Heart right ventricle (tissue), 16 donors: Measurements from ENCODE around the gene MVB12B. TPM values are rescaled to one million over a fixed set of nuclear protein-coding genes. Genes with fewer than 3 reads are reported as not detected.

Source experiments
- ATAC-seq, 8 donors: fragments of 200-7000 bp; cut with Tn5 transposase; one replicate each; pipeline ENCODE4 v1.9.1; 2020; ENCODE audit warnings: mild to moderate bottlenecking in 8 of 8, moderate library complexity in 8 of 8, moderate number of reproducible peaks in 1 of 8
- DNase-seq, 2 donors: peaks; one replicate each; pipeline ENCODE4 v3.0.0-alpha.2; 2020
- H3K27ac ChIP-seq, 10 donors: fragments of 200-600 bp; sonication (generic) in 2 of 10; one replicate each; pipeline versions ENCODE4 v1.5.0 to v1.8.0; 2020 to 2022; ENCODE audit warnings: mild to moderate bottlenecking in 3 of 10
- H3K27me3 ChIP-seq, 7 donors: fragments of 200-600 bp; one replicate each; pipeline ENCODE4 v1.8.0; 2021 to 2022; ENCODE audit warnings: mild to moderate bottlenecking in 2 of 7
- H3K36me3 ChIP-seq, 9 donors: fragments of 200-600 bp; sonication (generic) in 1 of 9; one replicate each; pipeline versions ENCODE4 v1.5.0 to v1.8.0; 2020 to 2022; ENCODE audit warnings: mild to moderate bottlenecking in 2 of 9
- H3K4me1 ChIP-seq, 9 donors: fragments of 200-600 bp; sonication (generic) in 1 of 9; one replicate each; pipeline versions ENCODE4 v1.5.0 to v1.8.0; 2020 to 2022; ENCODE audit warnings: mild to moderate bottlenecking in 4 of 9
- H3K4me3 ChIP-seq, 10 donors: fragments of 200-600 bp; sonication (generic) in 2 of 10; one replicate each; pipeline versions ENCODE4 v1.5.0 to v1.8.0; 2020 to 2022; ENCODE audit warnings: mild to moderate bottlenecking in 7 of 10, moderate library complexity in 2 of 10
- H3K9me3 ChIP-seq, 11 donors: fragments of 200-600 bp in 10 of 11; sonication (generic) in 2 of 11; one replicate each; pipeline versions ENCODE4 v1.5.0 to v1.8.0; 2013 to 2022; ENCODE audit warnings: mild to moderate bottlenecking in 2 of 11, control low read depth in 1 of 11, moderate library complexity in 1 of 11
- WGBS, 2 donors: extraction: QIAGEN DNeasy Blood & Tissue Kit; methylation state at CpG; one replicate each; pipeline ENCODE4 v1.1.7; 2013; ENCODE audit warnings: inconsistent platforms in 1 of 2; 5-methylcytosine and 5-hydroxymethylcytosine counted together
- intact Hi-C, 10 donors: fragments of 100-400 bp; cut with DNase I; formaldehyde crosslinking; loops; one replicate each; pipeline versions ENCODE4 v1.11.1 to v1.14.2; 2022
- polyA plus RNA-seq, 2 donors: library from polyadenylated mRNA; stranded (reverse); fragments of 200-250 nt; gene quantifications; one replicate each; pipeline ENCODE4 v1.2.3, GENCODE V29; 2013
- total RNA-seq, 10 donors: library from RNA; stranded (reverse); fragmentation: NEBNext Ultra II Directional in 3 of 10; extraction: Animal tissue kit (Norgen Biotek cat#: 25700) in 3 of 10; gene quantifications; one replicate each; pipeline versions ENCODE4 v1.2.1 to v1.2.4, GENCODE V29; 2021 to 2023
- TF ChIP-seq, protein P1 (sequence below), 9 donors: fragments of 200-600 bp; sonication (generic) in 2 of 9; IDR thresholded peaks; one replicate each; pipeline versions ENCODE4 v1.5.0 to v1.8.0; 2021 to 2022; ENCODE audit warnings: antibody characterized with exemption in 9 of 9, mild to moderate bottlenecking in 5 of 9, moderate library complexity in 1 of 9
- donor health status: Arrhythmogenic right ventricular cardiomyopathy.
- donor health status: ischemic (EF 13 %, LVEDD 7.1; RV severe dilation, severe dysfunction).
- donor health status: healthy with polysubstance abuse.
- donor health status: DM: no; HTN: yes; CAD: no.
- donor health status: DM: no; HTN: no; CAD: no.
- donor health status: ischemic (EF 25% LVEDD 6.9; RV normal size, moderate dysfunction).
- donor health status: ischemic (EF 25% LVEDD 5.7; RV mildly dilated, moderate dysfunction).
- donor health status: healthy.
- donor health status: DM: yes; HTN: yes; CAD: no.
- donor health status: Ischemic cardiomyopathy.
- donor health status: ischemic (EF 35%, LVEDD 5.7; RV mildly dilated, moderate dysfunction).
- donor health status: nonischemic (EF 11% LVEDD 7.7; RV severe dilation, severe dysfunction).
- donor health status: DM: yes; HTN: yes; CAD: no.
- donor health status: PGD.
- donor health status: ischemic (EF 29% LVEDD 5.4; RV normal size, mild dysfunction).
- donor health status: nonischemic (EF 23%, LVEDD 6.1; RV moderate dilation, normal function).

Gene MVB12B
- total and polyA plus RNA-seq, 12 donors: 2.8 to 16.5 (median 10.6) TPM

DNA sequence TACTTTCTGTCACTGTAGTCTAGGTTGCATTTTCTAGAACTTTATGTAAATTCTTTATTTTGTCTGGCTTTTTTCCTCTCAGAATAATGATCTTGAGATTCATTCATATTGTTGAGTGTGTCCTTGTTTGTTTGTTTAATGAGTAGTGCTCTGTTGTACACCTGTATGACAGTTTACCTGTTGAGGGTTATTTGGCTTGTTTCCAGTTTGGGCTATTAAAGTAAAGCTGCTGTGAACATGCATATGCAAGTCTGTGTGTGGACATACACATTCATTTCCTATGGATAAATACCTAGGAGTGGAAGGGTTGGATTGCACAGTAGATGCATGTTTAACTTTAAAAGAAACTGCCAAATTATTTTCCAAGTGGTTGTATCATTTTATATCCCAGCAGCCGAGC is 30.4 kb downstream of the MVB12B start:
- H3K27ac ChIP-seq: no peak overlapping the region
- no peak for DNase-seq
- ATAC-seq: no peak
- no peaks in the 10 kb centered on the region for H3K36me3 ChIP-seq
- H3K27me3 ChIP-seq: no peaks in the 10 kb centered on the region
- peaks cover 0 to 15% (median 0%) of the 10 kb centered on the region in 9 donors for H3K4me1 ChIP-seq
- 75 to 95% methylated on average over 1 of the region's 1 CpG for WGBS, 2 donors
- TF ChIP-seq, protein P1, sequence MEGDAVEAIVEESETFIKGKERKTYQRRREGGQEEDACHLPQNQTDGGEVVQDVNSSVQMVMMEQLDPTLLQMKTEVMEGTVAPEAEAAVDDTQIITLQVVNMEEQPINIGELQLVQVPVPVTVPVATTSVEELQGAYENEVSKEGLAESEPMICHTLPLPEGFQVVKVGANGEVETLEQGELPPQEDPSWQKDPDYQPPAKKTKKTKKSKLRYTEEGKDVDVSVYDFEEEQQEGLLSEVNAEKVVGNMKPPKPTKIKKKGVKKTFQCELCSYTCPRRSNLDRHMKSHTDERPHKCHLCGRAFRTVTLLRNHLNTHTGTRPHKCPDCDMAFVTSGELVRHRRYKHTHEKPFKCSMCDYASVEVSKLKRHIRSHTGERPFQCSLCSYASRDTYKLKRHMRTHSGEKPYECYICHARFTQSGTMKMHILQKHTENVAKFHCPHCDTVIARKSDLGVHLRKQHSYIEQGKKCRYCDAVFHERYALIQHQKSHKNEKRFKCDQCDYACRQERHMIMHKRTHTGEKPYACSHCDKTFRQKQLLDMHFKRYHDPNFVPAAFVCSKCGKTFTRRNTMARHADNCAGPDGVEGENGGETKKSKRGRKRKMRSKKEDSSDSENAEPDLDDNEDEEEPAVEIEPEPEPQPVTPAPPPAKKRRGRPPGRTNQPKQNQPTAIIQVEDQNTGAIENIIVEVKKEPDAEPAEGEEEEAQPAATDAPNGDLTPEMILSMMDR (IDR thresholded peaks at IDR 0.05): no peak
- H3K4me3 ChIP-seq: no peak overlapping the region
- peaks cover 0 to 45% (median 14%) of the 10 kb centered on the region in 11 donors for H3K9me3 ChIP-seq
- intact Hi-C loops: no loop called here

DNA sequence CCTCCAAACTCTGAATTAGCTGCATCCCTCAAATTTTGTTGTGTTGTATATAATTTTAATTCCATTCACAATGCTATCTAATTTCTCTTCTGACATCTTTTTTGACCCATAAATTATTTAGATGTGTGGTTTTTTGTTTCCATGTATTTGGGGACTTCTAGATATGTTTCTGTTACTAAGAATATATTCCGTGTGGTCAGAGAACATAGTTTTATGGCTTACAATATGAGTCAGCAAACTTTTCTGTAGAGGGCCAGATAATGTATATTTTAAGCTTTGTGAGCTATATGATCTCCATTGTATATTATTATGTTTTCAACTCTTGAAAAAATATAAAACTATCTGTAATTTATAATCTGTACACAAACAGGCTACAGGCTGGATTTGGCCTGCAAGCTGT is 33.4 kb downstream of the MVB12B start:
- Histone ChIP-seq H3K4me3 (no peak overlapping the region), H3K4me1 (peaks cover 0 to 7% (median 0%) of the 10 kb centered on the region in 9 donors), H3K27ac (no peak overlapping the region), H3K27me3 (no peaks in the 10 kb centered on the region), H3K9me3 (peaks cover 0 to 57% (median 21%) of the 10 kb centered on the region in 11 donors), H3K36me3 (peaks cover 0 to 3% (median 0%) of the 10 kb centered on the region in 9 donors)
- TF ChIP-seq, protein P1 (IDR thresholded peaks at IDR 0.05): no peak
- 100% methylated on average over 1 of the region's 1 CpG for WGBS, 2 donors
- DNase-seq: no peak
- ATAC-seq: no peak
- intact Hi-C loops: no loop called here

DNA sequence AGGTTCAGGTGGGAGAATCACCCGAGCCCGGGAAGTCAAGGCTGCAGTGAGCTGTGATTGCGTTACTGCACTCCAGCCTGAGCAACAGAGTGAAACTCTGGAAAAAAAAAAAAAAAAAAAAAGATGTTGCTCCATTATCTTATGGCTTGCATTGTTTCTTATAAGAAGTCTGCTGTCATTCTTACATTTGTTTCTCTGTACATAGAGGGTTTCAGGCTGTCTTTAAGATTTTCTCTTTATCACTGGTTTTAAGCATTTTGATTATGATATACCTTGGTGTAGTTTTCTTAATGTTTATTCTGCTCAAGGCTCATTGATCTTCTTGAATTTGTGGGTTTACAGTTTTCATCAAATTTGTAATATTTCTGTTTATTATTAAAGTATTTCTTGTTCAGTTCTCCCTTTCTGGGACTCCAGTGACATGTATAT is 35.2 kb downstream of the MVB12B start:
- ATAC-seq: no peak
- DNase-seq: no peak
- Histone ChIP-seq H3K9me3 (peaks cover 0 to 56% (median 21%) of the 10 kb centered on the region in 11 donors), H3K27me3 (no peaks in the 10 kb centered on the region), H3K4me1 (peaks cover 0 to 15% (median 0%) of the 10 kb centered on the region in 9 donors), H3K36me3 (peaks cover 0 to 3% (median 0%) of the 10 kb centered on the region in 9 donors), H3K4me3 (no peak overlapping the region), H3K27ac (no peak overlapping the region)
- WGBS, 2 donors: 96% methylated on average over 3 of the region's 3 CpGs
- TF ChIP-seq, protein P1 (IDR thresholded peaks at IDR 0.05): no peak
- intact Hi-C loops: no loop called here

DNA sequence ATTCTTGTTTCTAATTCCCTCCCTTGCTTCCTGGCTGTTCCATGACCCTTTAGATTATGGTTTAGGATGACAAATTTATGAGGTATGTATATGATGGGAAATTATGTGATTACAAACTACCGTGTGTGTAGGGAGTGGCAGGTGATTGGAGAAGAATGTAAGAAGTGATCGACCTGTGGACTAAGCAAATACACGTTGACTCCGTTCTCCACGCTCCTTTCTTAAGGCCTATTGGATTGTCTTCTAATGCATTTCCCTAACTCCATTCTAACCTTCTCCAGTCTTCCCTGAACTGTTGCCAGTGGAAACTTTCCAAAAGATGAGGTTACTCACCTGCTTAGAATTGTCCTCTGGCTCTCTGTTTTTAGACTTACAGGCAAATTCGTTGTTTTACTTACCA is 36.6 kb downstream of the MVB12B start:
- no peak overlapping the region for H3K4me3 ChIP-seq
- no peak overlapping the region for H3K27ac ChIP-seq
- intact Hi-C loops: no loop called here
- TF ChIP-seq, protein P1 (IDR thresholded peaks at IDR 0.05): no peak
- H3K27me3 ChIP-seq: no peaks in the 10 kb centered on the region
- no peak for DNase-seq
- H3K9me3 ChIP-seq: peaks cover 0 to 48% (median 21%) of the 10 kb centered on the region in 11 donors
- WGBS, 2 donors: 97% methylated on average over 6 of the region's 6 CpGs
- H3K36me3 ChIP-seq: peaks cover 0 to 4% (median 0%) of the 10 kb centered on the region in 9 donors
- ATAC-seq: no peak
- H3K4me1 ChIP-seq: peaks cover 0 to 16% (median 0%) of the 10 kb centered on the region in 9 donors
